GM18508 (cell line): ENCODE measurements around the gene ZBTB9.

ENCODE experiments used
- ATAC-seq: cut with Tn5 transposase; IDR thresholded peaks from one replicate; pipeline ENCODE4 v1.9.1; 2021; ENCODE audit warnings: moderate number of reproducible peaks; ENCODE audit not compliant: insufficient read depth, unreplicated experiment

The ZBTB9 gene

GRCh38 chr6:33505548-33506370, 51.4 kb downstream of the ZBTB9 start:
- no peak for ATAC-seq
